Neural progenitor cell (in vitro differentiated cells): ENCODE measurements around the gene NETO1. TPM values are rescaled to one million over a fixed set of nuclear protein-coding genes. Genes with fewer than 3 reads are reported as not detected.

ENCODE experiments used
- DNase-seq: peaks from one replicate; pipeline ENCODE4 v3.0.0-alpha.2; 2016; ENCODE audit warnings: low spot score
- H2AFZ ChIP-seq: fragments of 200-600 bp; sonication (generic); replicated peaks from 2 replicates; pipeline ENCODE4 v1.6.1; 2016; ENCODE audit warnings: antibody characterized with exemption
- H3F3A ChIP-seq: fragments of 200-600 bp; sonication (generic); 2 replicates; pipeline ENCODE4 v1.6.1; 2016; ENCODE audit warnings: antibody characterized with exemption, low read depth
- H3K27ac ChIP-seq: fragments of 200-600 bp; sonication (generic); 2 replicates; pipeline ENCODE4 v1.5.1; 2016; ENCODE audit warnings: mild to moderate bottlenecking
- H3K27me3 ChIP-seq: fragments of 200-600 bp; sonication (generic); 2 replicates; pipeline ENCODE4 v1.6.1; 2016; ENCODE audit warnings: mild to moderate bottlenecking, moderate library complexity
- H3K36me3 ChIP-seq: fragments of 200-600 bp; sonication (generic); 2 replicates; pipeline ENCODE4 v1.5.1; 2016
- H3K4me1 ChIP-seq: fragments of 200-600 bp; sonication (generic); 2 replicates; pipeline ENCODE4 v1.6.1; 2016; ENCODE audit warnings: mixed run types
- H3K4me2 ChIP-seq: fragments of 200-600 bp; sonication (generic); 2 replicates; pipeline ENCODE4 v1.6.1; 2016
- H3K4me3 ChIP-seq: fragments of 200-600 bp; sonication (generic); 2 replicates; pipeline ENCODE4 v1.5.1; 2016
- H3K79me2 ChIP-seq: fragments of 200-600 bp; sonication (generic); 2 replicates; pipeline ENCODE4 v1.6.1; 2016; ENCODE audit warnings: low read depth
- H3K9ac ChIP-seq: fragments of 200-600 bp; sonication (generic); 2 replicates; pipeline ENCODE4 v1.6.1; 2016
- H3K9me3 ChIP-seq: fragments of 200-600 bp; sonication (generic); 2 replicates; pipeline ENCODE4 v1.5.1; 2016; ENCODE audit warnings: low read depth
- H4K20me1 ChIP-seq: fragments of 200-600 bp; sonication (generic); 2 replicates; pipeline ENCODE4 v1.6.1; 2016; ENCODE audit warnings: low read depth
- H3K27ac Mint-ChIP-seq: 3 replicates; pipeline ENCODE4 v1.8.0; 2021; ENCODE audit warnings: mixed read lengths
- H3K27me3 Mint-ChIP-seq: 2 replicates; pipeline ENCODE4 v1.8.0; 2022; ENCODE audit warnings: low read depth, mild to moderate bottlenecking, inconsistent platforms, moderate library complexity, mixed read lengths; ENCODE audit not compliant: insufficient read depth
- H3K36me3 Mint-ChIP-seq: 3 replicates; pipeline ENCODE4 v1.8.0; 2021; ENCODE audit warnings: mixed read lengths
- H3K4me1 Mint-ChIP-seq: 3 replicates; pipeline ENCODE4 v1.8.0; 2021; ENCODE audit warnings: mixed read lengths
- H3K4me3 Mint-ChIP-seq: 3 replicates; pipeline ENCODE4 v1.8.0; 2021; ENCODE audit warnings: mild to moderate bottlenecking, moderate library complexity, mixed read lengths
- H3K9me3 Mint-ChIP-seq: 3 replicates; pipeline ENCODE4 v1.8.0; 2020; ENCODE audit warnings: mixed read lengths
- EZH2 ChIP-seq: fragments of 200-600 bp; sonication (generic); IDR thresholded peaks from 2 replicates; pipeline ENCODE4 v1.6.1; 2017; ENCODE audit warnings: antibody characterized with exemption, mild to moderate bottlenecking, moderate library complexity
- EZH2phosphoT487 ChIP-seq: fragments of 200-600 bp; sonication (generic); IDR thresholded peaks from 2 replicates; pipeline ENCODE4 v1.6.1; 2017; ENCODE audit warnings: antibody characterized with exemption
- total RNA-seq: library from RNA; depleted of rRNA; stranded (reverse); fragments of >200 nt; gene quantifications from 2 replicates; pipeline ENCODE4 v1.2.3, GENCODE V29; 2015; ENCODE audit warnings: low replicate concordance
- TF ChIP-seq, protein P1 (sequence below): fragments of 200-600 bp; sonication (generic); IDR thresholded peaks from 2 replicates; pipeline ENCODE4 v1.5.1; 2017; ENCODE audit warnings: antibody characterized with exemption, mild to moderate bottlenecking

NETO1 gene
- total RNA-seq, 1 donor from 2014 or later: 3.2 TPM

DNA sequence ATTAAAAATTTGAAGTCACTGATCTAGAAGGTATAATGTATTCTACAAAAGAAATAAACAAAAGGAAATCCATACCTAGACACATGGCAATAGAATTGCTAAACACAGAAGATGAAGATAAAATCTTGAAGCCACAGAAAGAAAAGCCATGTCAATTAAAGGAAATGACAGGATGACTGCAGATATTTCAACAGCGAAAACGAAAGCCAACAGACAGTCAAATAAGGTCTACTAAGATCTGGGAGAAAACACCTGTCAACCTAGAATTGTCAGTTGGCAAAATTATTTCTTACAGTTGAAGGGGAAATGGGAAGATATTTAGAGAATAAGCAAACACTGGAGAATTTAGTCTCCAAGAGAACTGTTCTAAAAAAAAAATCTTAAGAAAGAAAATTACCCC lies 39.2 kb downstream of the NETO1 start:
- no peak overlapping the region for H3K4me3 Mint-ChIP-seq
- no peaks in the 10 kb centered on the region for H3K4me1 Mint-ChIP-seq
- no peaks in the 10 kb centered on the region for H3K9me3 ChIP-seq
- H4K20me1 ChIP-seq: peaks cover 6% of the 10 kb centered on the region
- DNase-seq: no peak
- TF ChIP-seq EZH2phosphoT487 (no peak), EZH2 (no peak)
- TF ChIP-seq, protein P1, sequence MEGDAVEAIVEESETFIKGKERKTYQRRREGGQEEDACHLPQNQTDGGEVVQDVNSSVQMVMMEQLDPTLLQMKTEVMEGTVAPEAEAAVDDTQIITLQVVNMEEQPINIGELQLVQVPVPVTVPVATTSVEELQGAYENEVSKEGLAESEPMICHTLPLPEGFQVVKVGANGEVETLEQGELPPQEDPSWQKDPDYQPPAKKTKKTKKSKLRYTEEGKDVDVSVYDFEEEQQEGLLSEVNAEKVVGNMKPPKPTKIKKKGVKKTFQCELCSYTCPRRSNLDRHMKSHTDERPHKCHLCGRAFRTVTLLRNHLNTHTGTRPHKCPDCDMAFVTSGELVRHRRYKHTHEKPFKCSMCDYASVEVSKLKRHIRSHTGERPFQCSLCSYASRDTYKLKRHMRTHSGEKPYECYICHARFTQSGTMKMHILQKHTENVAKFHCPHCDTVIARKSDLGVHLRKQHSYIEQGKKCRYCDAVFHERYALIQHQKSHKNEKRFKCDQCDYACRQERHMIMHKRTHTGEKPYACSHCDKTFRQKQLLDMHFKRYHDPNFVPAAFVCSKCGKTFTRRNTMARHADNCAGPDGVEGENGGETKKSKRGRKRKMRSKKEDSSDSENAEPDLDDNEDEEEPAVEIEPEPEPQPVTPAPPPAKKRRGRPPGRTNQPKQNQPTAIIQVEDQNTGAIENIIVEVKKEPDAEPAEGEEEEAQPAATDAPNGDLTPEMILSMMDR: no peak
- no peaks in the 10 kb centered on the region for H3F3A ChIP-seq
- no peak overlapping the region for H3K4me2 ChIP-seq
- peaks cover 5% of the 10 kb centered on the region for H3K27me3 Mint-ChIP-seq
- no peaks in the 10 kb centered on the region for H3K4me1 ChIP-seq
- no peaks in the 10 kb centered on the region for H3K27me3 ChIP-seq
- H3K4me3 ChIP-seq: no peak overlapping the region
- no peaks in the 10 kb centered on the region for H3K9me3 Mint-ChIP-seq
- no peak overlapping the region for H2AFZ ChIP-seq
- H3K36me3 Mint-ChIP-seq: no peaks in the 10 kb centered on the region
- H3K27ac Mint-ChIP-seq: no peak overlapping the region
- no peak overlapping the region for H3K27ac ChIP-seq
- H3K79me2 ChIP-seq: no peaks in the 10 kb centered on the region
- H3K9ac ChIP-seq: no peak overlapping the region
- no peaks in the 10 kb centered on the region for H3K36me3 ChIP-seq

DNA sequence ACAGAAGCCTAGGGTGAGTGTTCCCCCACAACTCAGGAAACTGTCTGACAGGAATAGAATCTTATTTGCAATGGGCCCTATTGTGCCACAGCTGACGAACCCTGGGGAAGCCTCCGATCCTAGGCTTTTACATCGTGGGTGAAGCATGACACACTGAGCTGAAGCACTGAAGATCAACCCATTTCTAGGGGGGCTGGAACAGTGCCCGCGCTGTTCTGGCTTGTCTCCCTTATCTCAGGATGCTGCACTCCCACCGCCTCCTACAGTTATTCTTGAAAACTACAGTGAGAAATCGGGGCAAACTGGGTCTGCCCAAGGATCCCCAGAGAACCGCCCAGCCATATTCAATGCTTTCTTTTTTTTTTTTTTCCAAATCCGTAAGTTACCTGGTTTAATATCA lies 41.1 kb downstream of the NETO1 start:
- no peaks in the 10 kb centered on the region for H3K36me3 ChIP-seq
- H3K4me1 ChIP-seq: no peaks in the 10 kb centered on the region
- no peak overlapping the region for H3K4me3 Mint-ChIP-seq
- no peak overlapping the region for H3K27ac ChIP-seq
- TF ChIP-seq EZH2 (no peak), EZH2phosphoT487 (no peak)
- TF ChIP-seq, protein P1: no peak
- no peaks in the 10 kb centered on the region for H3K4me1 Mint-ChIP-seq
- H3K27me3 Mint-ChIP-seq: peaks cover 5% of the 10 kb centered on the region
- no peaks in the 10 kb centered on the region for H3K79me2 ChIP-seq
- no peaks in the 10 kb centered on the region for H3F3A ChIP-seq
- H3K36me3 Mint-ChIP-seq: no peaks in the 10 kb centered on the region
- no peak overlapping the region for H3K27ac Mint-ChIP-seq
- no peak overlapping the region for H3K9ac ChIP-seq
- no peaks in the 10 kb centered on the region for H3K9me3 Mint-ChIP-seq
- peaks cover 6% of the 10 kb centered on the region for H4K20me1 ChIP-seq
- no peak overlapping the region for H3K4me2 ChIP-seq
- no peak overlapping the region for H2AFZ ChIP-seq
- H3K4me3 ChIP-seq: no peak overlapping the region
- peak; percentile 8 for DNase-seq
- no peaks in the 10 kb centered on the region for H3K27me3 ChIP-seq
- no peaks in the 10 kb centered on the region for H3K9me3 ChIP-seq

DNA sequence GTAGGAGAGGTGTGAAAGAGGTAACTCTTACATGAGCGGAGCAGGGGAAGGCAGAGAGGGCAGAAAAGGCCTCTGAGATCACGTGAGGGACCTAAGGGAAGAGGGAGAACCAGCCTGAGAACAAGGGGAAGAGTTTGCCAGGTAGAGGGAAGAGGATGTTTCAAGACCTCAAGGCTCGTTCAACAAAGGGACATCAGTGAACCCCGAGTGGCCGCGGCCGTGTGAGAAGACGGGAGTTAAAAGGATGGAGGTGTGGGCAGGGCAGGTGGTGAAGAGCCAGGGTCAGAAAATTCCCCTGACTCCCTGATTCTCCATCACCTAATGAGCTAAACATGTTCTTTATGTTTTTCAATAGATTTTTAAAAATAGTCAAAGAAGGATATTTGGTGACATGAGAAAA lies 44.4 kb downstream of the NETO1 start:
- H3K9me3 Mint-ChIP-seq: no peaks in the 10 kb centered on the region
- H3K36me3 Mint-ChIP-seq: no peaks in the 10 kb centered on the region
- no peak overlapping the region for H3K4me3 ChIP-seq
- no peaks in the 10 kb centered on the region for H3K9me3 ChIP-seq
- H3F3A ChIP-seq: no peaks in the 10 kb centered on the region
- no peak overlapping the region for H3K4me3 Mint-ChIP-seq
- H4K20me1 ChIP-seq: no peaks in the 10 kb centered on the region
- H3K4me1 Mint-ChIP-seq: no peaks in the 10 kb centered on the region
- H3K27me3 ChIP-seq: no peaks in the 10 kb centered on the region
- no peak overlapping the region for H3K27ac Mint-ChIP-seq
- no peak overlapping the region for H3K9ac ChIP-seq
- H3K27ac ChIP-seq: no peak overlapping the region
- no peaks in the 10 kb centered on the region for H3K4me1 ChIP-seq
- no peaks in the 10 kb centered on the region for H3K36me3 ChIP-seq
- peaks cover 2% of the 10 kb centered on the region for H3K27me3 Mint-ChIP-seq
- no peak overlapping the region for H3K4me2 ChIP-seq
- no peaks in the 10 kb centered on the region for H3K79me2 ChIP-seq
- no peak overlapping the region for H2AFZ ChIP-seq
- no peak for TF ChIP-seq EZH2phosphoT487
- TF ChIP-seq, protein P1: no peak
- no peak for TF ChIP-seq EZH2
- DNase-seq: no peak
